Hepatocyte (in vitro differentiated cells): ENCODE data around the gene TAAR6. TPM values are rescaled to one million over a fixed set of nuclear protein-coding genes. Genes with fewer than 3 reads are reported as not detected.
A peak's percentile ranks its signal among the peaks of the same experiment; 100 is the strongest.
"Not testable (repeated sequence)": the region's sequence is repeated elsewhere in the genome, so short reads cannot be mapped to it uniquely, and the experiment has no call there.

Source experiments
- DNase-seq: peaks from one replicate; pipeline ENCODE4 v3.0.0-alpha.2; 2016; ENCODE audit warnings: low spot score
- H2AFZ ChIP-seq: fragments of 200-600 bp; sonication (generic); 2 replicates; pipeline ENCODE4 v1.6.0; 2016; ENCODE audit warnings: antibody characterized with exemption, mild to moderate bottlenecking
- H3K27ac ChIP-seq: fragments of 200-600 bp; sonication (generic); 2 replicates; pipeline ENCODE4 v1.5.1; 2016; ENCODE audit warnings: mild to moderate bottlenecking
- H3K27me3 ChIP-seq: fragments of 200-600 bp; sonication (generic); 2 replicates; pipeline ENCODE4 v1.6.1; 2016
- H3K36me3 ChIP-seq: fragments of 200-600 bp; sonication (generic); replicated peaks from 2 replicates; pipeline ENCODE4 v1.5.1; 2016; ENCODE audit warnings: low read depth; ENCODE audit not compliant: insufficient read depth
- H3K4me1 ChIP-seq: fragments of 200-600 bp; sonication (generic); 2 replicates; pipeline ENCODE4 v1.5.1; 2016; ENCODE audit warnings: mild to moderate bottlenecking, moderate library complexity; ENCODE audit not compliant: insufficient read depth
- H3K4me2 ChIP-seq: fragments of 200-600 bp; sonication (generic); 2 replicates; pipeline ENCODE4 v1.6.0; 2016
- H3K4me3 ChIP-seq: fragments of 200-600 bp; sonication (generic); 2 replicates; pipeline ENCODE4 v1.5.1; 2016; ENCODE audit warnings: mild to moderate bottlenecking
- H3K79me2 ChIP-seq: fragments of 200-600 bp; sonication (generic); 2 replicates; pipeline ENCODE4 v1.6.0; 2017; ENCODE audit warnings: mild to moderate bottlenecking
- H3K9me2 ChIP-seq: fragments of 200-600 bp; sonication (generic); replicated peaks from 2 replicates; pipeline ENCODE4 v1.6.0; 2017; ENCODE audit warnings: mild to moderate bottlenecking; ENCODE audit not compliant: insufficient read depth
- H3K9me3 ChIP-seq: fragments of 200-600 bp; sonication (generic); 2 replicates; pipeline ENCODE4 v1.5.1; 2016; ENCODE audit warnings: low read depth, mild to moderate bottlenecking
- H4K20me1 ChIP-seq: fragments of 200-600 bp; sonication (generic); 2 replicates; pipeline ENCODE4 v1.6.0; 2016; ENCODE audit warnings: mild to moderate bottlenecking; ENCODE audit not compliant: insufficient read depth, poor library complexity, severe bottlenecking
- CTCF ChIP-seq: fragments of 200-600 bp; sonication (generic); IDR thresholded peaks from 2 replicates; pipeline ENCODE4 v1.5.1; 2016; ENCODE audit warnings: antibody characterized with exemption, mild to moderate bottlenecking; ENCODE audit not compliant: poor library complexity
- EZH2 ChIP-seq: fragments of 200-600 bp; sonication (generic); IDR thresholded peaks from 2 replicates; pipeline ENCODE4 v1.6.1; 2016; ENCODE audit warnings: antibody characterized with exemption, mild to moderate bottlenecking, borderline replicate concordance
- EZH2phosphoT487 ChIP-seq: fragments of 200-600 bp; sonication (generic); IDR thresholded peaks from one replicate; pipeline ENCODE4 v1.6.1; 2018; ENCODE audit warnings: antibody characterized with exemption, mild to moderate bottlenecking, low read depth, moderate library complexity; ENCODE audit not compliant: unreplicated experiment, severe bottlenecking
- WGBS: methylation state at CpG from one replicate; pipeline ENCODE4 v1.1.6; 2016; ENCODE audit warnings: low lambda C conversion rate; ENCODE audit errors: missing lambda C conversion rate; 5-methylcytosine and 5-hydroxymethylcytosine counted together
- polyA plus RNA-seq: library from polyadenylated mRNA; unstranded; fragments of >200 nt; fragmentation: Nextera tagmentation; extraction: Ambion mirVana; gene quantifications from 2 replicates; pipeline ENCODE4 v1.2.1, GENCODE V29; 2016
- total RNA-seq: library from RNA; depleted of rRNA; stranded (reverse); fragments of >200 nt; gene quantifications from 2 replicates; pipeline ENCODE4 v1.2.3, GENCODE V29; 2014

TAAR6 gene
- total and polyA plus RNA-seq, 2 experiments from 2014 or later = not detected

GRCh38 chr6:132590362-132590761 is 20.2 kb downstream of the TAAR6 start:
- Histone ChIP-seq H3K4me1 (no peaks in the 10 kb centered on the region), H3K4me3 (no peak overlapping the region), H3K79me2 (no peaks in the 10 kb centered on the region), H2AFZ (no peak overlapping the region), H3K27ac (no peak overlapping the region), H3K9me2 (no peaks in the 10 kb centered on the region), H4K20me1 (no peaks in the 10 kb centered on the region), H3K9me3 (no peaks in the 10 kb centered on the region), H3K27me3 (no peaks in the 10 kb centered on the region), H3K4me2 (no peak overlapping the region), H3K36me3 (no peaks in the 10 kb centered on the region)
- TF ChIP-seq CTCF (no peak), EZH2 (no peak), EZH2phosphoT487 (no peak)
- 86% methylated on average over 1 of the region's 1 CpG for WGBS
- no peak for DNase-seq

GRCh38 chr6:132592855-132593254 is 22.7 kb downstream of the TAAR6 start:
- DNase-seq = no peak
- H3K4me2 ChIP-seq = no peak overlapping the region
- WGBS = 97% methylated on average over 2 of the region's 2 CpGs
- H3K4me3 ChIP-seq = no peak overlapping the region
- no peaks in the 10 kb centered on the region for H3K79me2 ChIP-seq
- H2AFZ ChIP-seq = no peak overlapping the region
- no peak overlapping the region for H3K27ac ChIP-seq
- no peaks in the 10 kb centered on the region for H3K27me3 ChIP-seq
- H3K4me1 ChIP-seq = no peaks in the 10 kb centered on the region
- no peaks in the 10 kb centered on the region for H3K9me3 ChIP-seq
- no peaks in the 10 kb centered on the region for H4K20me1 ChIP-seq
- no peak for TF ChIP-seq EZH2
- no peak for TF ChIP-seq CTCF
- no peak for TF ChIP-seq EZH2phosphoT487
- no peaks in the 10 kb centered on the region for H3K9me2 ChIP-seq
- H3K36me3 ChIP-seq = no peaks in the 10 kb centered on the region

- WGBS = 86% methylated on average over 6 of the region's 6 CpGs
- Histone ChIP-seq H3K4me2 (no peak overlapping the region), H4K20me1 (no peaks in the 10 kb centered on the region), H3K4me3 (no peak overlapping the region), H3K79me2 (no peaks in the 10 kb centered on the region), H3K27me3 (no peaks in the 10 kb centered on the region), H3K36me3 (no peaks in the 10 kb centered on the region), H3K9me3 (no peaks in the 10 kb centered on the region), H3K9me2 (no peaks in the 10 kb centered on the region), H2AFZ (no peak overlapping the region), H3K27ac (no peak overlapping the region), H3K4me1 (no peaks in the 10 kb centered on the region)
- DNase-seq = no peak
- no peak for TF ChIP-seq CTCF
- TF ChIP-seq EZH2 = no peak
Measured at GRCh38 chr6:132596201-132596600, 26.1 kb downstream of the TAAR6 start.

- peak overlapping the region; percentile 4 for H3K27ac ChIP-seq
- H3K4me3 ChIP-seq = no peak overlapping the region
- 36% methylated on average over 3 of the region's 3 CpGs for WGBS
- no peaks in the 10 kb centered on the region for H3K9me2 ChIP-seq
- H3K4me1 ChIP-seq = no peaks in the 10 kb centered on the region
- H3K4me2 ChIP-seq = no peak overlapping the region
- peak; percentile 55 for DNase-seq
- H3K9me3 ChIP-seq = no peaks in the 10 kb centered on the region
- H3K27me3 ChIP-seq = no peaks in the 10 kb centered on the region
- peak overlapping the region; percentile 21 for H2AFZ ChIP-seq
- no peaks in the 10 kb centered on the region for H3K79me2 ChIP-seq
- TF ChIP-seq EZH2phosphoT487 (no peak), CTCF (peak; percentile 35)
- H3K36me3 ChIP-seq = no peaks in the 10 kb centered on the region
- H4K20me1 ChIP-seq = no peaks in the 10 kb centered on the region
Measured at GRCh38 chr6:132598473-132598872, 28.4 kb downstream of the TAAR6 start.

- not testable (repeated sequence) for H3K9me2 ChIP-seq, H3K79me2 ChIP-seq, H3K4me2 ChIP-seq, H3K27ac ChIP-seq, H2AFZ ChIP-seq, H3K27me3 ChIP-seq, H3K9me3 ChIP-seq, H3K4me1 ChIP-seq, DNase-seq, H3K4me3 ChIP-seq, H4K20me1 ChIP-seq, H3K36me3 ChIP-seq
Measured at GRCh38 chr6:132600900-132601299, 30.8 kb downstream of the TAAR6 start.
